BJ (cell line): ENCODE data around the gene TNIK. TPM values are rescaled to one million over a fixed set of nuclear protein-coding genes. Genes with fewer than 3 reads are reported as not detected.

Experiments used
- CTCF ChIA-PET: fragments of 350-600 bp; formaldehyde crosslinking; extraction: SDS; loops from one replicate; lab custom pipeline; 2021; ENCODE audit warnings: antibody characterized with exemption, inconsistent platforms; lab: Yijun Ruan, JAX
- POLR2A ChIA-PET: fragments of 300-600 bp; sonication (Branson Sonifier 250); formaldehyde crosslinking; extraction: SDS; loops from one replicate; lab custom pipeline; 2021; ENCODE audit warnings: antibody characterized with exemption; lab: Charles Lee
- DNase-seq: peaks from one replicate; pipeline ENCODE4 v3.0.0-alpha.2; 2011; ENCODE audit warnings: low read depth
- H3K27me3 ChIP-seq: 2 replicates; pipeline ENCODE4 v1.6.0; 2011; ENCODE audit warnings: low read length; ENCODE audit not compliant: control insufficient read depth, insufficient read depth
- H3K36me3 ChIP-seq: 2 replicates; pipeline ENCODE4 v1.5.1; 2011; ENCODE audit warnings: low read length; ENCODE audit not compliant: control insufficient read depth, insufficient read depth
- H3K4me3 ChIP-seq: 2 replicates; pipeline ENCODE4 v1.5.1; 2011; ENCODE audit warnings: low read depth, mild to moderate bottlenecking, control low read depth, low read length
- CTCF ChIP-seq: IDR thresholded peaks from 2 replicates; pipeline ENCODE4 v1.5.1; 2011; ENCODE audit warnings: low read depth, mild to moderate bottlenecking, control low read depth, inconsistent platforms, low read length, moderate library complexity; ENCODE audit not compliant: insufficient read depth
- polyA plus RNA-seq: library from polyadenylated mRNA; depleted of rRNA; stranded (reverse); fragments of >200 nt; gene quantifications from 2 replicates; pipeline ENCODE4 v1.2.3, GENCODE V29; 2011

The TNIK gene
- polyA plus RNA-seq, 1 experiment = 2.1 TPM

GRCh38 chr3:171326717-171327440 is 133.3 kb downstream of the TNIK start:
- Histone ChIP-seq H3K4me3 (no peak overlapping the region), H3K27me3 (no peaks in the 10 kb centered on the region), H3K36me3 (no peaks in the 10 kb centered on the region)
- POLR2A ChIA-PET = no interaction called here
- no peak for TF ChIP-seq CTCF
- CTCF ChIA-PET = interaction anchor here (0.9 kb wide), 1 partner anchor 13 kb away, joined by 3 read pairs; no protein-coding TSS in a partner anchor
- no peak for DNase-seq

DNA sequence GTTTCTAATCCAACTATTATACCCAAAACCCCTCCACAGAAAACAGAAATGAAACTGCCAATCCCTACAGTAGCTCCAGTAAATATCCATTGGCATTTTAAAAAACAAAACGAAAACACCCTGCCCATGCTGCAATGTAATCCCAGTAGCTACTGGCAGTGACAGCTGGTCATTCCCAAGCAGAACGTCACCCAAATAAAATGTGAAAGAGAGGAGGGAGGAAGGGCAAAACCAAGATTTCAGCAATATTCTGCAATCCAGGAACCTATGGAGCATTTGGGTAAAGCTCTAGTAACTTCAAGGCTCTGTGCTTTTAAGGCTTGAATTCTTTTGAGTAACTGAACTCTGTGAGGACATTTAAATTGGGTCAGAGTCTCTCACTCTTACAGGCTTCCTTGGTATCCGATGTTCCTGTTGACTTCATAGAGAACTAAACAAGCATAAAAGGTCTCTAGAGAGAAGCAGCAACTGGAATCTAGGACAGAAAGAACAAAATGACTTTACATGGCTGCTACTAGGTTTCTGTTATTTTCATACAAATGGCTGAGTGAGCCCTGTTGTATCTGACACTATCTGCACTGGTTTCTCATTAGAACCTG is 136.2 kb downstream of the TNIK start:
- no peak overlapping the region for H3K4me3 ChIP-seq
- CTCF ChIA-PET = interaction anchor here (1.4 kb wide), 1 partner anchor 13 kb away, joined by 3 read pairs; no protein-coding TSS in a partner anchor
- POLR2A ChIA-PET = no interaction called here

DNA sequence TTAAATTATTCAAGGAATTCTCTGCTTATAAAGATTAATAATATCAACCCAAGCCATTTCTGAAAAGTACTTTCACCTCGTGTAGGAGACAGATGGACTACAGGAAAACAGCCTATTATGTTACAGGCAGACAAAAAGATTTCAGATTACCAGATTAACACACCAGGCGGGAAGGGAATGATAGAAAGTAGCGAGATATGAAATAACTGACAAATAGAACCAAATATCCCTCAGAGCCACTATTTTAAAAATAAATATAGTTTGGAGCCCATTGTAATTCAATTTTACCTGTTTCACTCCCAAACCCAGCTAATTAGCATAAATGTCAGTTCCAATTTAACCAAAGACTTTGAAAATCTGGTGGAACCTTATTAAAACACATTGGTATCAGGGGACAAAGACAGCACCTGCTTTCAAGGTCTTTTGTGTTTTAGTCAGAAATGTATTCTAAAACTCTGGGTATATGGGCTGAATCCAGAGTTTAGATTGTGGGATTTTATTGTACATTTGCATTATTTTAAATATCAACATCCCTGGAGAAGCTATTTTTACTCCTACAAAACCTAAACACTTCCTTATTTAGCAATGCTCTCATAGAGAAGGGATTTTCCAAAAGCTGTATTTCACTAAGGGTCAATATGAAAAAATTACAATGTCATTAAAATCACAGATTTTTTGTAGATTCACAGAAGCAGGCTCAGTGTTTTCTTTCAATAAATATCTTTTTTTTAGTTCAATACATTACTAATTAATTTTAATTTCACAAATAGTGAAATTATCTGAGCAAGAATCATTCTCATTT is 138.4 kb downstream of the TNIK start:
- H3K27me3 ChIP-seq = no peaks in the 10 kb centered on the region
- no peak for DNase-seq
- no peak for TF ChIP-seq CTCF
- ChIA-PET POLR2A (no interaction called here), CTCF (no interaction called here)
- H3K36me3 ChIP-seq = no peaks in the 10 kb centered on the region
- H3K4me3 ChIP-seq = no peak overlapping the region

More for the DNA sequence above, 136.2 kb downstream of the TNIK start:
- no peak for DNase-seq
- TF ChIP-seq CTCF = no peak
- H3K27me3 ChIP-seq = no peaks in the 10 kb centered on the region
- H3K36me3 ChIP-seq = no peaks in the 10 kb centered on the region

DNA sequence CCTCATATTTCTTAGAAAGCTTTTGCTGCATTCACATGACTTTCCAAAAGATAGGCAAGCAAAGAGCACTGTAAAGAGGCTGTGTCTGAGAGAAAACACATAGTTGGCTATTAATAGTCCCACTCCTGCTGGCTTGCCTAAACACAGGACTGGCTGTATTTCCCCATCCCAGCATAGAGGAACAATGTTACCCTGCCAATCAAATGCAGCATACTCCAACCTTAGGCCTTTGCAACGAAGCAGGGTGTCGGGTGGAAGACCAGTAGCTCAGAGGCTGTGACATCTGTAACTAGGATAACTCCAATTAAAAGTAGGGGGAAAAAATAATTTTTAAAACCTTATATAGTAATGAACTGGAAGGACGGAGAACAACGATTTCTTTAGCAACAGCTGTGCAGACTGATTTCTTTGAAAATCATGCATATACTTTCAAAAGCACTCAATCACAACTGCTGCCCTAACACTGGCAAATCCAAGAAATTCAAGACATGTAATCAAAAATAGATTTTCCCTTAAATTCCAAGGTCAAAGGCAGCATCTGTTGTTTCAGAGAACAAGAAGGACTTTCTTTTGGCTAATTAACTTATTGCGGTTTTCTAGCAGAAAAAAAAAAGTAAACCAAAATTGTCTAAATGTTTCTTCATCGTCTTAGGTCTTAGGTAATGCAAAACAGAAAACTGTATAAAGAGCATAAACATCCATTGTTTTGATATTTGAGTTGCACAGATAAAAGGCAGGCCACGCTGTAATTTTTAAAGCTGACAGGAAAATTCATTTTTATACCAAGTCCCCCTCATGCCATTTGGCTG is 139.3 kb downstream of the TNIK start:
- CTCF ChIA-PET = no interaction called here
- TF ChIP-seq CTCF = no peak
- H3K36me3 ChIP-seq = no peaks in the 10 kb centered on the region
- no peak overlapping the region for H3K4me3 ChIP-seq
- POLR2A ChIA-PET = no interaction called here
- no peak for DNase-seq
- H3K27me3 ChIP-seq = no peaks in the 10 kb centered on the region
